HG03196 (cell line): ENCODE measurements around the gene NF1.
"Not testable (repeated sequence)": the region's sequence is repeated elsewhere in the genome, so short reads cannot be mapped to it uniquely, and the experiment has no call there.

Experiments used
- ATAC-seq: cut with Tn5 transposase; IDR thresholded peaks from one replicate; pipeline ENCODE4 v1.9.1; 2021; ENCODE audit not compliant: unreplicated experiment

Gene NF1

DNA sequence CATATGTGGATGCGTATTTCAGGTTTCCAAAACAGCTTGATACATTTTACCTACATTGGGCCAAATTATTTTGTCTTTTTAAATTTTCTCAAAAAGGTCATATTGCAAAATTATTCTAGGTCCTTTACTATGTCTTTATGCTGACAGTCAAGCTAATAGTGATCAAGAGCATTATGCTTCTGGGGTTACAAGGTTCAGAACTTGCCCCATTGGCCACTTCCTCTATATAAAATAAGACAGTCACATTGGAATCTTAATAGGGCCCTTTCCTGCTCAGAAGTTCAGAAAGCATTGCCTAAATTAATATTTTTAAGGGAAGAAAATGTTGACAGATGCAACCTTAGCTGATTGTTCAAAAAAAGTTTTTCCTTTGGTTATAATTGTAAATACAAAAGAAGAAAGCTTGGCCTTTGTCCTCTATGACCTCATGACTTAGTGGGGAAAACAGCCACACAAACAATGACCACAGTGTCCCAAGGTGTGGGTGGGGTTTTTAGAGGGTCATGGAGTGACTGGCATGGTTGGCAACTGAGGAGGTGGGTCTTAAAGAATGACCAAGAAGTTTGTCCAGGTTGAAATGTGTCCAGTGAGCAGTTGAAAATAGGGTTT, 284.9 kb downstream of the NF1 start:
- ATAC-seq, result no peak

DNA sequence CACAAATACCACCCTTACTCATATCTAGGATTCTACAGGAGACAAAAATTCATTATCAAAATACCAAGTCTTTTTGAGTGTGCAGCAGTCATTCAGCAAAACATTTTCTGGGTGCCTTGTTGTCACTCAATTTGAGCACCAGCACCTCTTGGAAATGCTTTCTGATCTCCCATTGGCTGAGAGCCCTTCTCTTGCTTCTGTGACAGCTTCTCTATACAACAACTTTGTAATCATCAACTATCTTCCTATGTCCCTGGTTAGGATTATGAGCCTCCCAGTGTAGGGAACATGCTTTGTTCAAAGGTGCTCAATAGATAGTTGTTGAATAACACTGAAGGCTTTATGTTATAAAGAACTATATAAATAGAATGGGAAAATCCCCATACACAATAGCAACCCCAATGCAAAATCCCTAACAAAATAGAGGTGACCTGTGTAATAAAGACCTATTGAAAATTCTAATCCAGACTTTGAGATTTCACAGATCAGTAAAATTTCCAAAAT, 286.4 kb downstream of the NF1 start:
- no peak for ATAC-seq

DNA sequence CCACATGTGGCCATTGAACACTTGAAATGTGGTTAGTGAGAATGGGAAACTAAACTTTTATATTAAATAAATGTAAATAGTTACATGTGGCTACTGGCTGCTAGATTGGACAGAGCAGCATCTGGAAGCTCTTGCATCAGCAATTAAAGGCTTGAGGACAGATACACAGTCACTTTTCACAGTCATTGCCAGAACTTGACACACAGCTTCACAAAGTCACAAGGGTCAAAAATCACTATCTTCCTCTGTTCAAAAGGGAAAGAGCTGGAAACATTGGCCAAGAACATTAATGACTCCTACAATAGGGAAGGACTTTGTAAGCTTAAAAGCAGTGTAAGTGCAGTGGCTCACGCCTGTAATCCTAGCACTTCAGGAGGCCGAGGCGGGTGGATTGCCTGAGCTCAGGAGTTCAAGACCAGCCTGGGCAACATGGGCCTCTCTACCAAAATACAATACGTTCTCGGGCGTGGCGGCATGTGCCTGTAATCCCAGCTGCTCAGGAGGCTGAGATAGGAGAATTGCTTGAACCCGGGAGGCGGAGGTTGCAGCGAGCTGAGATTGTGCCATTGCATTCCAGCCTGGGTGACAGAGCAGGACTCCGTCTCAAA, 288.0 kb downstream of the NF1 start:
- ATAC-seq, result not testable (repeated sequence)

DNA sequence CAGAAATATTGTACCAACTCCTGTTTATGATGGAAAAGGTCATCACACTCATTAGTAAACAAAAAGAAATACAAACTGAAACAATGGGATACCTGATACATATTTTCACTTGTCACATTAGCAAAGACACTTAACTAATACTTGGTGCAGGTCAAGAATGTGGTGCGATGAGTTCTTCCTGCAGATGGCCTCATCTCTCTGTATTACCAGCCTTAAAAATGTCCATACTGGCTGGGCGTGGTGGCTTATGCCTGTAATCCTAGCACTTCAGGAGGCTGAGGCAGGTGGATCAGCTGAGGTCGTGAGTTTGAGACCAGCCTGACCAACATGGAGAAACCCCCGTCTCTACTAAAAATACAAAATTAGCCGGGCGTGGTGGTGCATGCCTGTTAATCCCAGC, 288.7 kb downstream of the NF1 start:
- ATAC-seq, result not testable (repeated sequence)

DNA sequence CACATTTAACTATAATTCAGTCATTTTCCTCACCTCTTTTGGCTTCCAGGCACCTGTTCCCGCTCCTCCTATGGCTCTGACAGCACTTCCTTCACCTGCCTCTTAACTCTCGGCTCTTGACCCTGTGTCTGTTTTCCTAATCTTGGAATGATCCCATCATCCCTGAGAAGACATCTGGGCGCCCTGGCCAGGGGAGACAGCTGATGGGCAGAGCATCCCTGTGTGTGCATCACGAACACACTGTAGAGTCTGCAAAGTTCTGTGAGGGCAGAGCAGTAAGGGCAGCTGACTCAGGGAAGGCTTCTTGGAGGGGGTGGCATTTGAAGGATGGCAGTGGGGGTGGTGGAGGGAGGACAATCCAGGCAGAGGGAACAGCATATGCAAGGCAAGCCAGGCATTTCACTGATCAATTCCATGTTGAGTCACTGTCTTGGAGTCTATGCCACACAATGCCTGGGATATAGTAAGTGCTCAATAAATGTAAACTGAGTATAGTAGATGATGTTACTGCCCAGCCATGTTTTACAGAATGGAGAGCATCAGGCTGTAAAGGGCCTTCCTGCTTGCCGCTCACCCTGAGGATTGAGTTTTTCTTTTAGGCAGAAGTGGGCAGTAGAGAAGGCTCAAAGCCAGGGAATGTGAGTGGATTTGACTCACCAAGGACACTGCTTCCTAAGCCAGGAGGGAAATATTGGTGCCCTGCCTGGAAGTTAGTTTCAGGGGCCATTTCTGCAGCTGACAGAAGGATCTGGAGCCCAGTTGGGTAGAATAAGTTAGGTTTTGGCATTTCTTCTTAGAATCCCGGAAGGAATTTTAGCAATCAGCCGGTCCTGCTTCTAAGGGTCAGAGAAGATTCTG, 290.9 kb downstream of the NF1 start:
- no peak for ATAC-seq

DNA sequence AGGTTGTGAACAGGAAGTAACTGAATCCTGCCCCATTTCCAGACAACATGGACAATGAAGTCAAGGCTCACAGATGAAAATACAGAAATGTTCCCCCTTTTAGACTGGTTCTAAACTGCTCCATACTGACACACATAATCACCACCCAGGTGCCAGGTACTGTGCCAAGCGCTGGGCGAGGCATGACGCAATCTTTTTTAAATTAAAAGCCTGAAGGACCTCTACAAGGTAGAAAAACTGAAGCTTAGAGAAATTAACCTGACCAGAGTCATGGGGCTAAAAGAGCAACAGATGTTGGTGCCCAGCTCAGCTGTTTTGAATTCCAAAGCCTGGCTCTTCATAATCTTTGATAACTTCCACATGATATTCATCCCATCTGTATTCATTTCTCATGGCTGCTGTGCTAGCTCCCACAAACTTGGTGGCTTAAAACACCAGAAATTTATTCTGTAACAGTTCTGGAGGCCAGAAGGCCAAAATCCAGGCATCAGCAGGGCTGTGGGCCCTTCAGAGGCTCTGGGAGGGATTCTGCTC, 291.8 kb downstream of the NF1 start:
- ATAC-seq, result no peak

DNA sequence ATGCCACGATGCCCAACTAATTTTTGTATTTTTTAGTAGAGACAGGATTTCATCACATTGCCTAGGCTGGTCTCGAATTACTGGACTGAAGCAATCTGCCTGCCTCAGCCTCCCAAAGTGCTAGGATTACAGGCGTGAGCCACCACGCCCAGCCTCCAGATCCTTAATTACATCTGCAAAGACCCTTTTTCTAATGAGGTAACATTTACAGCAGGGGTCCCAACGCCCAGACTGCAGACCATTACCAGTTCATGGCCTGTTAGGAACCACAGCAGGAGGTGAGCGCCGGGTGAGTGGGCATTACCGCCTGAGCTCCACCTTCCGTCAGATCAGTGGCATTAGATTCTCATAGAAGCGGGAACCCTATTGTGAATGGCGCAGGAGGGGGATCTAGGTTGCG, 292.7 kb downstream of the NF1 start:
- ATAC-seq, result no peak

DNA sequence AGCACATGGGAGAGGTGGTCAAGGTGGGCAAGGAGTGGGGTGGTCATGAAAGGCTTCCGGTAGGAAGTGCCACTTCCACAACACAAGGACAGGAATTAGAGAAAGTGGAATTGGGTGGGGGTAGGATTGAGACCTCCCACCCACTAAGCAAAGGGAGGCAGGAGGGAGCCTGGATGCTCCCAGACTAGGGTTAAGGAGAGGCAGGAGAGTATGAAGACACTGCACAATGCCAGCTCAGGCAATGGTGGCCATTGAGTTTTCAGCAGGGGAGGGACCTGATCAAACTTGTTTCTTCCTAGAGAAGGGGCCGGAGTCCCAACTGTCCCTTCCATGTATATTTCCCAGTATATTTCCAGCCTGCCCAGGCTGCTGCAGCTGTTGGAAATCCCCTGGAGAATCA, 293.6 kb downstream of the NF1 start:
- no peak for ATAC-seq

DNA sequence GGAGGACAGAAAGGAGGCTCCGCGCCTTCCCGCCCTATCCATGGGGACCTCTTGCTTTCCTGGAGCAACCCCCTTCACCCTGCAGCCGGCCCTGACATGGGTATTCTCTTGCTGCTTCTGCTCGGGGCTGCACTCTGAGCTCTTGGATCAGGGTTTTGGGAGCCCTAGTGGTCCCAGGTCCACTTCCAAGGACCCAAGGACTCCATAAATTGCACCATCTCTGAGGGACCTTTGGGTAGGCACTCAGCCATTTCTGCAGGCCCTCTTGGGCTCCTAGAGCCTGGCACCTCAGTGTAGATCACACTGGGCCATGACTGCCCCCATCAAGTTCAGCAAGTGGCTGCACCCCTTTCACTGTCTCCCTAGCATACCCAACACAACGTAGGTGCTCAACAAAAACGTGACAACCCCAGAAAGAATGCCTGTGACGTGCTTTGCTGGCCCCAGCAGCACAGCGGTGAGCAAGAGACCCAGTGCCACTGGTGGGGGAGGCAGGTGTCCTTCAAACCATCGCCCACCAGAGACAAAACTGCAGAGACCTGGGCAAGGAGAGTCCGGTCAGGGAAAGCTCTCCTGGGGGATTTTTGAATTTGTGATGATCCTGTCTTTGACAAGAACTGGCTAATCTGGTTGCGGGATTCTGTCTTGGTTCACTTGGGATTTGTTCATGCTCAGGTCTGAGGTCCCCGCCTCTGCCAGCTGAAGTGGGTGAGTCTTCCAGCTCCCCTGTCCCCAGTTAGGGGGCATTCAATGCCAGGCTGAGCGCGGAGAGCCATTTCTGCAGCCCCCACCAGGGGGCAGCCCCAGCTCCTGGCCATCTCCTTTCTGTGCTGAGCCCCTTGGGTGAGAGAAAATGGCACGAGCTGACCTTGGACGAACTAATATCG, 294.2 kb downstream of the NF1 start:
- ATAC-seq, result no peak

DNA sequence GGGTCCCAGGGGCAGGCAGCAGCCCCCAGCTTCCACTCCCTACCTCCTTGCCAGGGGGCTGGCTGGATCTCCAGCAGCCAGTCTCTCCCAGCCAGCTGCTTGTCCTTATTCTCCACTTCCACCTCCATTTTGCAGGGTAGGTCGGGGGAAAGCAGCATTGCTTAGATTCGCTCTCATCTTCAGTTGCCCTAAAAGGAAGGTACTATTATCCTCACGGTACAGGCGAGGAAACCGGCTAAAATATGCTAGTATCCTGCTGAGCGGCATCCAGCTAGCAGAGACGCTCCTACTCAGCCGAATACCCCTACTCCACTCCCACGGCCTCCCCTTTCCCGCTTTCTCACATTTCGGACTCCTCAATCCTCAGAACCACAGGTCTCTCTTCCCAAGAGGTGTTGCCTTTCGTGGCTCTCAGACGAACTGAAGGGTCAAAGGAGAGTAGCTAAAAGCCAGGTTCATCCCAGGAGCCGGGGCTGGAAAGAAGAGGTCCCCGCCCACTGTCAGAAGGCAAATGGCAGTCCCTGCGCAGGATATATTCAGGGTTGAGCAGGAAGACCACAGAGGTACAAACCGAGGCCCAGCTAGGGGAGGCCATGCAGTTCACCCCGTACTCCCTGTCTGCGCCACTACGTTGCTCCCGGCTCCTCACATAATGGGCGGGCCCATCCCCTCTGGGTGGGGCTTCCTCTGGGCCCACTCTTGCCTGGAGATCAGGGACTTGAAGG, 295.0 kb downstream of the NF1 start:
- ATAC-seq, result no peak

DNA sequence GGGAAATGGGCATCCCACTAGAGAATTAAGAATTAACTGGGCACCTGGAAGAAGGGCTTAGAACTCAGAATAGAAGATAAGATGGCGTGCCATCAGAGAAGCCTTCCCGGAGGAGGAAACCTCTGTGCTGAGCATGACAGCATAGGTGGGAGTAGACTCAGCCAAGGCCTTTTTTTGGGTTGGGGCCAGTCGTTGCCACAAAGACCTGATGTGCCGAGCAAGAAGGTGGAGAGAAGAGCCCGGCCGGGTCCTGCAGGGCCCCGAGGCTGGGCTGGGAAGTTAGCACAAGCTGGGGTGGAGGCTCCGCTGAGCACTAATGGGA, 295.6 kb downstream of the NF1 start:
- no peak for ATAC-seq

DNA sequence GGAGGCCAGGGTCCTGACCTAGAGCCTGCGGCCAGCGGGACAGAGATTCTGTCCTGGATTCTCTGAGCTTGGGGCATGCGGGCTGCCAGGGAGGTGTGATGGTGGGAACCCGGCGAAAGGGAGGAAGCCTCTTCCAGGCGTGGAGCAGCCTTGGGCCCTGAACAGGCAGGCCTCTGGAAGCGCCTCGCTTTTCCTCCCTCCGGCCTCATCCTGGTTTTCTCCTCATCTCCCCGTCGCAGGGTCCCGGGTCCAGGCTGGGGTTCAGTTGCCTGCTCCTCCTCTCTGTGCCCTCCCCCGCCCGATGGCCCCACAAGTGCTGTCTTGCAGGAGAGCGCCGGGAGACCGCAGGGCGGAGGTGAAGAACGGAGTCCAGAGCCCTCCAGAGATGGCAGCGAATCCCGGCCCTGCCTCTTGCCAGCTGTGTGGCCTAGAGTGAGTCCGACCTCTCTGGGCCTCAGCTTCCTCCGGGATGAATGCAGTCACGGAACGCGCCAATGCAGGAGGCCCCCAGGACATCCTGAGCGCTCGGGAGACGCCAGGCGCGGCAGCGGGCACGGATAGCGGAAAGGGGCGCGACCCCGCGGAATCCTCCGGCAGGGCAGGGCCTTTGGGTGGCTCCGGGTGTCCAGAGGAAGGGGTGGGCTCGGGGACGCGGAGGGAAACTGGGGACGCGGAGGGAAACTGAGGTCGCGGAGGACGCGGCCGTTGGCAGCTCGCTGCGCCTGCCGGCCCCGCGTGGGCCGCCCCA, 296.1 kb downstream of the NF1 start:
- no peak for ATAC-seq

DNA sequence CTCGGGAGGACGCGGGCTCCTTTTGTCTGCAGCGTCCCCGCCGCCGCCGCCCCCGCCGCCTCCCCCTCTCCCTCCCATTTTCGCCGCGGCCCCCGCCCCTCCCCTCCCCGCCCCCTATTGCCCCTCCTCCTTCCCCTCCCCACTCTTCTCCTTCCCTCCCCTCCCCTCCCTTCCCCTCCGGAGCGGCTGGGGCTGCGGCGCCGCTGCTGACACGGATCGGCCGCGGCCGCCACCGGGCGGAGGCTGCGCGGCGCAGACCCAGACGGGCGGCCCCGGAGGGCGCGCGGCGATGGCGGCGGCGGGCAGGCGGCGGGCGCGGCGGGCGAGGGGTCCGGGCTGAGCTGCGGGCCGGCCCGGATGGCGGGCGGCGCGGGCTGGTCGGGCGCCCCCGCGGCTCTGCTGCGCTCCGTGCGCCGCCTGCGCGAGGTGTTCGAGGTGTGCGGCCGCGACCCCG, 296.7 kb downstream of the NF1 start, which contains the start of gene RAB11FIP4:
TSS of gene RAB11FIP4 (plus strand) at position 180 of the 454 bp plus-strand sequence. CDS start at position 358, 178 bp downstream.
- ATAC-seq, result no peak

DNA sequence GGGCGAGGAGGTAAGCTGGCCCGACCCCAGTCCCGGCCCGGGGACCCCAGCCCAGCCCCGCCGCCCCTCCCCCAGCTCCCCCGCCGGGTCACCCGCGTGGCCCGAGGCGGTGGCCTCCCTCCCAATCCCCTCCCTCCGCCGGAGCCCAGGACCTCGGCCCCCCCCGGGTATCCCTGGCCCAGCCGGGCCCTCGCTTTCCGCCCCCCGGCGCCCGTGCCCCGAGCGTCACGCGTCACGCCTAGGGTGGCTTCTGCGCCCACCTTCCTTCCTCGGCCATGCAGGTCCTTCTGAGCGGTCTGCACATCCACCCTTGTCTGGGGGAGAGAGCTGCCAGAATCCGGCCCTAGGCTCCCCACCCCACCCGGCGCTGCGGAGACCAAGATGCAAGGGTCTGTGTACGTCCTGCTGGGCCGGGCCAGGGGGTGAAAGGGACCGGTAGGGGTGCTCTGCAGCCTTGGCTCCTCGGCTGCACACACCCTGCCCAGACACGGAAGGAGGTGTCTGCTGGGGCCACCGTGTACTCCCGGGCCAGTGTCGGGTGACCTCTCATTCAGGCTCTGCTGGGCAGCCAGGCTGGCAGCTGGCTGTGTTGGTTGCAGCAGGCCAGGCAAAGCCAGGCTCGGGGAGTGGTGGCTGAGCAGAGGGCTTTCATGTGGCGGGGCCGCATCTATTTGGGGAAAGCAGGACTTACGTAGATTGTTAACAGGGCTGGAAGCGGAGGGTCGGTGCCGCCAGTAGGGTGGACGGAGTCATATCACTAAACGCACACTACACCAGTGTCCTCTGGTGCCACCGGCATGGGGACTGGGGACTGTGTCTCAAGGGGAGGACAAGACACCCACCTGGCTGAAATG, 297.5 kb downstream of the NF1 start:
- no peak for ATAC-seq

DNA sequence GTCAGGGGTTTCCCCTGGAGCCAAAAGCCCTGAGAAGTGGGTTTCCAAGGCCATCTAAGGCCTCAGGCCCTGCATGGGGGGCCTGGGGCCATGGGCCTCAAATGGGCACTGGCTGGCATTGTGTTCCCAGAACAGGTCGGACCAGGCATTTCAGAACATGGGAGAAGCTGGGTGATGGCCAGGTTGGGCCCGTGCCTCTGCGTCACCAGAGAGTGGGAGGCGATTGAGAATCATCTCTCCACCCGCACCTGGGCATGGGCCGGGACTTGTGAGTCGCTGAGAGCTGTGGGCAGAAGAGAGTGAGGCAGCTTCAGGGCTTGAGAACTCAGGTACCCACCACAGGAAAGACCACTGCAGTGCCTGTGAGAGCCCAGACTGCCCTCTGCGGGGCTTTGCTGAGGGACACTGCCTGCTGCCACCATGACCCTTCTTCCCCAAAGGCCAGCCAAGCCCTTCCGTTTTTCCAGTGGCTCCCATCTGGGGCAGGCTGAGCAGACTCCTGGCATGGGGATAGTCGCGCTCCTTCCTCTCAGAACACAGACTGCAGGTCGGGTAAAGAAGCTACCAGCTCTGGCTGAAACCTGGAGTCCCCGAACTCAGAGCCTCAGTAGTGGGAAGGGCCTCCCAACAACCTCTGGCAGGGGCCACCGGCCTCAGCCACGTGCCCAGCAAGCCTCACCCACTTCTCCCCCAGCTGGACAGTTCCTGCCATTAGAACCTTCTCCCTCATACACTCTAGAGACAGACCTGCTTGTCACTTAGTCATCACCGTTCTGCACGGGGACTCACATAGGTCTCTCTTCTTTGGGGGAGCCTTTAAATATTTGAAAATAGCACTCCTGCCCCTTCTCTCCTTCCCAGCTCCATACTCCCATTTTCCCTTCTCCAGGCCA, 298.3 kb downstream of the NF1 start:
- no peak for ATAC-seq

DNA sequence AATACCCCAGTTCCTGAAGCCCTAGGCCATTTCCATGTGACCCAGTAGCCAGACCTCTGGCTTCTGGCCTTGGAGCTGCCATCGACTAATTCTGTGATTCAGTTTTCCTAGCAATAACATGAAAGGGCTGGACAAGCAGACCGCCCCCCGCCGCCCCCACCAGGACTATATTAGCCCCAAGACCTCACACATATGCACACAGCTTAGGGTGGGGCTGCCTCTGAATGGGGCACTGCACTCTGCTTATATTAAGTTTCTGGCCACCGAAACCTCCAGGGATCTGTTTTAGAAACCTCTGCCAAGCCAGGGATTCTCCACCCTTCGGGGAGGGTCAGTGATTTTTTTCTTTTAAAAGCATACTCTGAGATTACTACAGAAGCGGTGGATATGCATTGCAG, 299.0 kb downstream of the NF1 start:
- ATAC-seq, result no peak

DNA sequence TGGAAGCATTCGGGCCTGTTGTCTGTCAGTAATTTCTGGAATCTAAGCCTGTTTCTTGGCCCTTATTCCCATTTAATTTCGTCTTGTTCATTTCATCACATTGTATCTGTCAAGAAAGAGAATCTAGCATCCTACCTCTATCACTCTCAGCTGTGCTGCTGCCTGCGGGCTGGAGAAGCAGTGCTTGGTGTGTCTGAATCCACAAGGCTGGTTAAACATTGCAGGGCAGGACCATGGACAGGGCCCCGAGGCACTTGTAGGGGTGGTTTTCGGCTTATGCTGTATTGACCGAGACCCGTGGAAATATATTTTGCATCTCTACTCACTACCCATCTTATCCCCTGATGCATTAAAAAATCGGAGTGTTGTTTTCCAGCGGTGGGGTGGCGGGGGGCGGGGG, 299.8 kb downstream of the NF1 start:
- ATAC-seq, result no peak
